OCI-M1 (cell line): ENCODE results near the gene ANKRD33B.
"Not testable (repeated sequence)": the region's sequence is repeated elsewhere in the genome, so short reads cannot be mapped to it uniquely, and the experiment has no call there.

Experiments
- DNase-seq: peaks from one replicate; lab custom pipeline; 2025; lab: John Stamatoyannopoulos, UW

ANKRD33B gene

DNA sequence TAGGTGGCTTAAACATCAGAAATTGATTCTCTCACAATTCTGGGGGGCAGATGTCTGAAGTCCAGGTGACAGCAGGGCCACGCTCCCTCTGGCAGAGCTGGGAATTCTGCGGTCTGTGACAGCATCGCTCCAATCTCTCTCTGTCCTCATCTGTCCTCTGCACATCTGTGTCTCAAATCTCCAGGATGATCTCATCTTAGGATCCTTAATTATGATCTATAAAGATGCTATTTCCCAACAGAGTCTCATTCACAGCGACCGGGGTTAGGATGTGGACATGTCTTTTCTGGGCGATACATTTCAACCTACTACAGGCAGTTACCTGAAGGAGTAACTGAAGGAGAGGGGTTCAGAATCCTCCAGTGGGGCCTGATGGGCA lies 31.4 kb downstream of the ANKRD33B start:
- no peak for DNase-seq

GRCh38 chr5:10595672-10596309 lies 31.9 kb downstream of the ANKRD33B start:
- DNase-seq = peak; percentile 84

- no peak for DNase-seq
Observed at GRCh38 chr5:10596310-10596703, 32.4 kb downstream of the ANKRD33B start.

DNA sequence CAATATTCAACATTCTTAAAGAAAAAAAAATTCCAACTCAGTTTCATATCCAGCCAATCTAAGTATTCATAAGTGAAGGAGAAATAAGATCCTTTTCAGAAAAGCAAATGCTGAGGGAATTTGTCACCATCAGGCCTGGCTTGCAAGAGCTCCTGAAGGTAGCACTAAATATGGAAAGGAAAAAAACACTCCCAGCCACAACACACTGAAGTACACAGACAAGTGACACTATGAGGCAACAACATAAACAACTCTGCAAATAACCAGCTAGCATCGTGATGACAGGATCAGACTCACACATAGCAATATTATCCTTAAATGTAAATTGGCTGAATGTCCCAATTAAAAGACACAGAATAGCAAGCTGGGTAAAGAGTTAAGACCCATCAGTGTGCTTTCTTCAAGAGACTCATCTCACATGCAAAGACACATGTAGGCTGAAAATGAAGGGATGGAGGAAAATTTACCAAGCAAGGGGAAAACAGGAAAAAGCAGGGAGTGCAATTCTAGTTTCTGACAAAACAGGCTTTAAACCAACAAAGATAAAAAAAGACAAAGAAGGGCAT lies 33.1 kb downstream of the ANKRD33B start:
- no peak for DNase-seq

GRCh38 chr5:10599113-10599512 lies 35.2 kb downstream of the ANKRD33B start:
- no peak for DNase-seq

- DNase-seq = peak; percentile 21
Observed at GRCh38 chr5:10599862-10600284, 36.0 kb downstream of the ANKRD33B start.

DNA sequence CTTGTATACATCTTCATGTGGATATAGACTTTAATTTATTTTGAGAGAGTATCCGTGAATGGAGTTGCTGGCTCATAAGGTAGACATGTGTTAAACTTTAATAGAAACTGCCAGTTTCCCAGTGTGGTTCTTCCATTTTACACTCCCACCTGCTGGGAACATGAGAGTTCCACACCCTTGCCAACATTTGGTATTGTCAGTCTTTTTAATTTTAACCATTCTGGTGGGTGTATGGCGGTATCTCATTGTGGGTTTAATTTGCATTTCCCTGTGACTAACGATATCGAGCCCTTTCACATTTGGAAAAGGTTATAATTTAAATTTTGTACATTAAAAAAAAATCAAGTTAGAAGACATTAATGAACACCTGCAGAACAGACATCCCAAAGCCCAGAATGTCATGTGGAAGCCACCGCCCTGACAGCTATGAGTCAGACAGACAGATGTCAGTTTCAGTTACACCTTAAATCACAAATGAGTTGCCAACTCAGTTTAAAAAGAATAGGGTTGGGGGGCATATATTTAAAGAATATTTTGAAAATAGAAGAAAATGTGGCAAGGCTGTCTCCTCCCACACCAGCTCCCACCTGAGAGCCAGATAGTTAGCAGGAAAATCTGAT lies 36.9 kb downstream of the ANKRD33B start:
- no peak for DNase-seq

- DNase-seq = peak; percentile 79
Observed at GRCh38 chr5:10601246-10602030, 37.6 kb downstream of the ANKRD33B start.

- DNase-seq = peak; percentile 93
Observed at GRCh38 chr5:10602031-10602806, 38.3 kb downstream of the ANKRD33B start.

DNA sequence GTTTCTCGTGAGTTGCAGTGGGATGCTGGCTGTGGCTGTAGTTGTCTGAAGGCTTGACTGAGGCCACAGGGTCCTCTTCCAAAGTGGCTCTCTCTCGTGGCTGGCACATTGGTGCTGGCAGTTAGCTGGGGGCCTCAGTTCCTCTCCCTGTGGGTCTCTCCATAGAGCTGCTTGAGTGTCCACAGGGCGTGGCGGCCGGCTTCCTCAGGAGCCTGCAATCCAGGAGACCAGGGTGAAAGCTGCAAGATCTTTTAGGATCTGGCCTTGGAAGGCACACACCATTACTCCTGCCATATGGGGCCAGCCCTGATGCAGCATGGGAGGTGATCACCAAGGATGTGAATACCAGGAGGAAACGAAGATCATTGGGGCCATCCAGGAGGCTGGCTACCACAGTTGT lies 41.1 kb downstream of the ANKRD33B start:
- DNase-seq = no peak

DNA sequence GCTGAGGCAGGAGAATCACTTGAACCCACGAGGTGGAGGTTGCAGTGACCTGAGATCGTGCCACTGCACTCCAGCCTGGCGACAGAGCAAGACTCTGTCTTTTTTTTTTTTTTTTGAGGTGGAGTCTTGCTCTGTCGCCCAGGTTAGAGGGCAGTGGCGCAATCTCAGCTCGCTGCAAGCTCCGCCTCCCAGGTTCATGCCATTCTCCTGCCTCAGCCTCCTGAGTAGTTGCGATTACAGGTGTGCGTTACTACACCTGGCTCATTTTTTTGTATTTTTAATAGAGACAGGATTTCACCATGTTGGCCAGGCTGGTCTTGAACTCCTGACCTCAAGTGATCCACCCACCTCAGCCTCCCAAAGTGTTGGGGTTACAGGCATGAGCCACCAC lies 42.8 kb downstream of the ANKRD33B start:
- not testable (repeated sequence) for DNase-seq

GRCh38 chr5:10607023-10607665 lies 43.3 kb downstream of the ANKRD33B start:
- peak; percentile 97 for DNase-seq

GRCh38 chr5:10607666-10608073 lies 43.8 kb downstream of the ANKRD33B start:
- DNase-seq = peak; percentile 94

DNA sequence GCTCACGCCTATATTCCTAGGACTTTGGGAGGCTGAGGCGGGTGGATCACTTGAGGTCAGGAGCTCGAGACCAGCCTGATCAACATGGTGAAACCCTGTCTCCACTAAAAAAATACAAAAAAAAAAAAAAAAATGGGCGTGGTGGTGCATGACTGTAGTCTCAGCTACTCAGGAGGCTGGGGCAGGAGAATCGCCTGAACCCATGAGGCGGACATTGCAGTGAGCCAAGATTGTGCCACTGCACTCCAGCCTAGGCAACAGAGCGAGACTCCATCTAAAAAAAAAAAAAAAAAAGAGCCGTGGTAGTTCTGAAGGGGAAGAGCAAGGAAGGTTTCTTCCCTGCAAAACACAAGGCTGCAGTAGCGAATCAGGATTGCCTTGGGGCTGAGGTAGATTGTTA lies 44.2 kb downstream of the ANKRD33B start:
- DNase-seq = not testable (repeated sequence)

- no peak for DNase-seq
Observed at GRCh38 chr5:10610058-10610457, 46.2 kb downstream of the ANKRD33B start.

- DNase-seq = no peak
Observed at GRCh38 chr5:10611290-10611689, 47.4 kb downstream of the ANKRD33B start.

- DNase-seq = no peak
Observed at GRCh38 chr5:10612251-10612650, 48.4 kb downstream of the ANKRD33B start.

DNA sequence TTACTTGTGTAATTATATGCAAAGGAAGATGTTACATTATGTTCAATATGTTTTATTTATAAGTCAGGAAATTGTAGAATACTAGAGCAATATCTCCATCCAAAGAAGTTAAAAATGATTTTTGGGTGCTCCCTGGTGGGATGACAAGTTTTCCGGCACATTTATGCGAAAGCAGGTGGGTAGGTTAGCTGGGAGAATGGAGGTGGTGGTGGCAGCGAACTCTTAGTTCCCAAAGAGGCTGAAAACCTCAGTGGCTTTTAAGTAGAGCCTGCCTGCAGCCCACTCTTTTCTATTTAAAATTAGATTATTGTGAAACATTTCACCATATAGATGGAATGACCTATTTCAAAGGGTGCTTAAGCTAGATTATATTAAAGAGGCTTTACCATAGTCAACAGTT lies 51.8 kb downstream of the ANKRD33B start:
- no peak for DNase-seq

- DNase-seq = no peak
Observed at GRCh38 chr5:10617103-10617502, 53.2 kb downstream of the ANKRD33B start.

GRCh38 chr5:10618311-10618710 lies 54.4 kb downstream of the ANKRD33B start:
- DNase-seq = no peak

GRCh38 chr5:10619649-10620048 lies 55.8 kb downstream of the ANKRD33B start:
- no peak for DNase-seq

DNA sequence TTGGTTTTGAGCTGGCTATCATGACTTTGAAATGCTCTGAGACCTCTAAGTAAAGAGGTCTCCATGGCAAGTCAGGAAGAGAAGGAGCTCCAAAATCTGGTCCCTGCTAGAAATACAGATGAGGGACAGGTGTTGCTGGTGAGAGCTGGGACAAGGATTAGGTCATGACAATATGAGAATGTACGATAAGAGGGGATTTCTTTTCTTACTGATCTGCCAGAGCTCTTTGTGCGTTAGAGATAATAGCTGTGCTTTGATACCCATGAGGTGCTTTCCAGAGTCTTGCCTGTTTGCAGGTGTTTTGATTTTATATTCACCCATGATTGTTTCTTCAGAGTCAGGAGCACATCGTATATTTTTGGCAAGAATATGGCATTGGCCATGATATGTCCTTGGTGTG lies 56.5 kb downstream of the ANKRD33B start:
- no peak for DNase-seq
